Anterior cingulate cortex (tissue), 58 donors: ENCODE data around the gene CEP43.

Experiments
- DNase-seq, 58 donors: peaks; one replicate each; lab custom pipeline; 2025; lab: John Stamatoyannopoulos, UW

CEP43 gene

DNA sequence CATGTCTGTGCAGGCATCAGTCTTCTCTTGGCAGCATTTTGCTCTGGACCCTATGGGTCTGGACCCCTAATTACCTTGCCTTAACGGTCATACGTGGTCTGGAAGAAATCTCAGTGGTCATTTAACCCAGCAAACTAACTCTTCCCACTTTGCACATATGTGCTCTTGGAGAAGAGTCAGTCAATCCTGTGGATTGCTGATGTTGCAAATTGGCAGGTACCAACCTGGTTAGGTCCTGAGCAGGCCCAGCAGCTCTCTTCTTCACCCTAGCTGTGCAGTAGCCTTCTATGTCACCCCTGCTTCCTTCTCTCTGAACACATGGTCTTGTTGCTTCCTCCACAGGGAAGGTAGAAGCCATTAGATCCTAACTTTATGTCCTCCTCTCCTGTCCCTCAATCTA is 1.6 kb downstream of the CEP43 start:
- DNase-seq: no peak

DNA sequence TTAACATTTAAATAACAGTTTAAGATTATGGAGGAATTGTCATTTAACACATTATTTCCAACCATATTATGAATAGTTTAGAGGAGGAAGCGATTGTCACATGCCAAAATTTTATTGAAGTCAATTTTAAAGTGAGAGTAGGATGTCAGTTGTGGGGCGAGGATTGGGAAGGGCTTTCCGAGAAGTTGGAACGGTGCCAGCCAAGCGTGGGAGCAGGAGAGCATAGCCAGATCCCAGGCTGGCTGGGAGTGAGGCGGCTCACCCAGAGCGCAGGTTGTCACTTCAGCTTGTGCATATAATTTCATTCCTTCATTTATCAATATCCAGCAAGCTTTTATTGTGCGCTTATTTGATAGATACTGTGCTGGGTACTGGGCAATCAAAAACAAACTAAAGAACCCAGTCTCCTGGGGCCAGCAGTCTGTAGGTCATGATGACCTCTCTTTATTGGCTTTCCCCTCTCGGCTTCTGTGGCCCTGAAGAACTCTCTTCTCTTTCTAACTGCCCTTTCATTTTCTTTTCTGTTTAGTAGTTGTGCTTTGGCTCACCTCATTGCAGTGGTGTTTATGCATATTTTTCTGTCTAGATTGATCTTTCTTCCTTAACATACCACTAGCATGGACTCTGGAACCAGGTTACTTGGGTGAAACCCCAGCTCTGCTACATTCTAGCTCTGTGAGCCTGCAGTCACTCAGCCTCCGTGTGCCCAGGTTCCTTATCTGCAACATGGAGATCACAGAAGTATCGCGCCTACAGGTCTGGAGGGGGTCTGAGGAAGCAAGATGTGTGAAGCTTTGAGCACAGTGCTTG is 6.4 kb downstream of the CEP43 start:
- peak in 6 of 58 donors; percentile 2 to 18 (median 6) for DNase-seq

DNA sequence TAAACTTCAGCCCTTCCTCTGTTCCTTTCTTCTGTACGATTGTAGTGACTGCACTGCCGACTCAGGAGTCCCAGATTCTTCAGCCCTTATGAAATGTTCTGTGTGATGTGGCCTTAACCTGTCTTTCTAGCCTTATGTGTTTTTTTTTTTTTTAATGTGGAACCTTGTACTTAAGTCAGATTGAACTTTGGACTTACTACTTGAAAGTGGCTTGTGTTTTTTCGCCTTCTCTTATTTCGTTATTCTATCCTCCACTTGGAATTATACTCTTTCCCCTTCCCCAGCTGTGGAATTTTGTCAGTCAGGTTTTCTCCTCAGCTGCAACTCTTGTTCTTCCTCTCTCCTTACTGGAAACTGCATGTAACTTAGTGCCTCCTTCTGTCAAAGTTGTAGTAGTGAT is 8.8 kb downstream of the CEP43 start:
- no peak for DNase-seq

DNA sequence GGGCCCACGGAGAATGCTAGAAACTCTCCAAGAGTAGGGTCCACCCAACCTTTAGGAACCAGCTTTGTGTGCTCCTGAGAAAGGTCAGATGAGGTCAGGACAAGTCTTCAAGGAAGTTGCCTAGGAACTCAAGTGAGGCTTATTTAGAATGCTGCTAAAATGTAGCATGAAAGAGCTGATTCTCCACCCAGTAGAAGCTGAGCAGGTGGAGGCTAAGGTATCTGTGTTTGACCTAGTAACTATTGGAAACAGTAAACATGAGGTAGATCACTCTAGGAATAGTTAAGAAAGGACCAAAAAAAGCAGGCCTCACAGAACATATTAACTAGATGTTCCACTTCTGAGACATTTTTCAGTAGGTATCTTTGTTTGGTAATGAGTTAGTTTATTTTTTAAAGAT is 13.9 kb downstream of the CEP43 start:
- DNase-seq: no peak

DNA sequence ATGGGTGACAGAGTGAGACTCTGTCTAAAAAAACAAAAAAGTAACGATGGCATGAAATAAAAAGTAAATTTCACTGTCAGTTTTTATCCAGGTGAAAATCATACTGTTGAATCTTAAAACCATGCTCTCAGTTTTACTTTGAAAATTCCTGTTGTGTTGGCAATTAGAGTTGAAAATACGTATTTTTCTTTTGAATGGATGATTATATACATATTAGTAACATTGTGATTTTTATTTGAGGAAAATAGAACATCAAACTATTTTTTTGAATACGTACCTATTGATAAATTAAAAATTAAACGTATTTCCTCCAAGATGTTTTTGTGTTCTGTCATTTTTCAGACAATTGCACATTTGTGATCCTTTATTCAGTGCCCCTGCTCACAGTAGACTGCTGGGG is 14.7 kb downstream of the CEP43 start:
- DNase-seq: no peak

GRCh38 chr6:167015302-167015701 is 16.1 kb downstream of the CEP43 start:
- no peak for DNase-seq

GRCh38 chr6:167020206-167020605 is 21.0 kb downstream of the CEP43 start:
- no peak for DNase-seq

DNA sequence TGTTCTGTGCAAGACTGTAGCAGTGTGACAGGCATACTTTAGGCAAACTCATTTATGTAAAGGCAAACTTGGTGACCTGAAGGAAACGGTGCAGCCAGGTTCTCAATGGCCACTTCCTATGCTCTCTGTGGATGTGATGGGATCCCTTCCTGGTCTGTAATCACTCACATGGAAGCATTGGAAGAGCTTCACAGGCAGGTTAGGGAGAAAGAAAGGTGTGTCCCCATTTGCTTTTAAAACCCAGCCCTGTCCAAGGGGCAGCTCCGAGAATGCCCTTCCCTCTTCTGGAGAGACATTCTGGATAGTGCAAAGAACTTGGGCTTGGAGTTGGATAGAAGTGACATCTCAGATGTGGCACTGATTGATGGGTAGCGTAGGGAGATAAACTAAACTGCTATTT is 28.1 kb downstream of the CEP43 start:
- no peak for DNase-seq

GRCh38 chr6:167027772-167028171 is 28.6 kb downstream of the CEP43 start:
- peak in 1 of 58 donors; percentile 10 for DNase-seq

- no peak for DNase-seq
Measured at GRCh38 chr6:167030222-167031072, 31.2 kb downstream of the CEP43 start.

GRCh38 chr6:167031082-167031709 is 32.0 kb downstream of the CEP43 start:
- DNase-seq: no peak

DNA sequence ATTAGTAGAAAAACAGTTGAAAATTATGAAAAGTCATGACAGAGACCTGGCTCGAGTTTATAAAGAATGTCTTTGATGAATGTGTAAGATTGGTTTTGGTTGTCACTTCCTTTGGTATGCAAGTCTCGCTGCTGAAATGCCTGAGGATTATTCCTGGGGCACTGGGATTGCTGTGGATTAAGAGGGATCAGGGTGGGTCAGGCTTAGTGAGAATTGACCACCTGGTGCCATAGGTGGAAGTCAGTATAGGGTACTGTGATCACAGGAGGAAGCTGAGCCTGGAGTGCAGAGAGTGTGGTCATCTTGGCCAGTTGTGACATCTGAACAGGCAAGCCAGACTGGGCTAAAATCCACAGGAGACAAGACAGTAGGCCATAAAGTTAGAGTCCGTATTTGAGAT is 34.9 kb downstream of the CEP43 start:
- DNase-seq: no peak

- no peak for DNase-seq
Measured at GRCh38 chr6:167037762-167038161, 38.6 kb downstream of the CEP43 start.

- no peak for DNase-seq
Measured at GRCh38 chr6:167044696-167045095, 45.5 kb downstream of the CEP43 start.

GRCh38 chr6:167045828-167046580 is 46.8 kb downstream of the CEP43 start:
- DNase-seq: no peak

- no peak for DNase-seq
Measured at GRCh38 chr6:167046861-167047495, 47.8 kb downstream of the CEP43 start.

GRCh38 chr6:167047554-167047953 is 48.4 kb downstream of the CEP43 start:
- DNase-seq: peak in 1 of 58 donors; percentile 21
